ENCODE data around the gene KAZN. TPM values are rescaled to one million over a fixed set of nuclear protein-coding genes. Genes with fewer than 3 reads are reported as not detected.
A peak's percentile ranks its signal among the peaks of the same experiment; 100 is the strongest.

KAZN gene
- total and polyA plus RNA-seq, 11 donors: 0.65 to 6.5 (median 2.3) TPM

DNA sequence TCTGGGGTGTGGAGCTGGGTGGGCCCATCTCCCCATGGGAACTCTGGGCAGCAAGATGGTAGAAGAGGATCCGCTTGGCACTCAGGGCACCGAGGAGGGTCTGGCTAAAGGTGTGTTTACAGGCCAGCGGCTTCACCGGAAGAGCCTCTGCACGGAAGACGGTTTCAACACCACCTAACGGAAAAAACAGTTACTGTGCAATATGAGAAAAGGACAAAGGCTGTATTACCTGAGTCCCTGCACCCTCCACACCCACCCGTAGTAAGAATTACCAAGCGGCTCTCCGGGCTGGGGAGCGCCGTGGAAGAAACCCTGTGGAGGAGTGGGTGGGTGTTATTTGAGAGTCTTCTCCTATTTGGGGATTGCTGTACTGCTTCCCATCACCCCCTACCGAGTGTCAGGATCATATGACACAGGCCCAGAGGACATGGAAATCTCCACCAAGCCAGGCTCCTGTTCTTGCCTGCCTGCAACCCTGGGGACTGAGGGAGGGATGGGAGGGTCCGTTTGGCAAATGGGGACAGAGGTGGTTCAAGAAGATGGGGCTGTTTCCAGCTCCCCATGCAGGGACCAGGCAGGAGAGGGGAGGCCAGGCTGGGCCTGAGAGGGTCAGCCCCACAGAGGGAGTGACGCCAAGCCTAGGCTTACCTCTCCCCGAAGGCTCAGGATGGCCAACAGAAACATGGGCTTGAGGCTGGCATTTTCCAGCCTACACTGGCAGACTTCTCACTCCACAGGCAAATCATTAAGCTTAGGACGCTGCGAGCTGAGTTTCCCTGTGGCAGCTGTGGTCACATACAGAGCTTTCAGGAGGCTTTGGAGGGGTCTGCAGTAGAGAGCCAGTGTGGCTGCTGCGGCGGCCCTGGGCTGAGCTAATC is 351.6 kb downstream of the KAZN start:
- ATAC-seq (no peak), DNase-seq (peak in 1 of 5 donors; percentile 42)
- intact Hi-C loops (cut with DNase I): no loop called here
- Histone ChIP-seq H3K36me3 (no peaks in the 10 kb centered on the region), H3K9me3 (peaks cover 0 to 11% (median 2%) of the 10 kb centered on the region in 12 donors), H3K27ac (no peak overlapping the region), H3K4me3 (no peak overlapping the region), H3K4me1 (peaks cover 0 to 23% (median 15%) of the 10 kb centered on the region in 12 donors), H3K27me3 (no peaks in the 10 kb centered on the region)
- WGBS, 4 donors: 88 to 92% (median 90%) methylated on average over 18 to 20 of the region's 20 CpGs
- TF ChIP-seq, protein P1, sequence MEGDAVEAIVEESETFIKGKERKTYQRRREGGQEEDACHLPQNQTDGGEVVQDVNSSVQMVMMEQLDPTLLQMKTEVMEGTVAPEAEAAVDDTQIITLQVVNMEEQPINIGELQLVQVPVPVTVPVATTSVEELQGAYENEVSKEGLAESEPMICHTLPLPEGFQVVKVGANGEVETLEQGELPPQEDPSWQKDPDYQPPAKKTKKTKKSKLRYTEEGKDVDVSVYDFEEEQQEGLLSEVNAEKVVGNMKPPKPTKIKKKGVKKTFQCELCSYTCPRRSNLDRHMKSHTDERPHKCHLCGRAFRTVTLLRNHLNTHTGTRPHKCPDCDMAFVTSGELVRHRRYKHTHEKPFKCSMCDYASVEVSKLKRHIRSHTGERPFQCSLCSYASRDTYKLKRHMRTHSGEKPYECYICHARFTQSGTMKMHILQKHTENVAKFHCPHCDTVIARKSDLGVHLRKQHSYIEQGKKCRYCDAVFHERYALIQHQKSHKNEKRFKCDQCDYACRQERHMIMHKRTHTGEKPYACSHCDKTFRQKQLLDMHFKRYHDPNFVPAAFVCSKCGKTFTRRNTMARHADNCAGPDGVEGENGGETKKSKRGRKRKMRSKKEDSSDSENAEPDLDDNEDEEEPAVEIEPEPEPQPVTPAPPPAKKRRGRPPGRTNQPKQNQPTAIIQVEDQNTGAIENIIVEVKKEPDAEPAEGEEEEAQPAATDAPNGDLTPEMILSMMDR (IDR thresholded peaks at IDR 0.05): no peak
- no peak for TF ChIP-seq POLR2A (IDR thresholded peaks at IDR 0.05)

- no peaks in the 10 kb centered on the region for H3K27me3 ChIP-seq
- 94 to 98% (median 96%) methylated on average over 4 to 5 of the region's 5 CpGs for WGBS, 4 donors
- ATAC-seq: no peak
- H3K9me3 ChIP-seq: peaks cover 0 to 11% (median 2%) of the 10 kb centered on the region in 12 donors
- H3K4me3 ChIP-seq: no peak overlapping the region
- no peak for TF ChIP-seq POLR2A (IDR thresholded peaks at IDR 0.05)
- TF ChIP-seq, protein P1 (IDR thresholded peaks at IDR 0.05): no peak
- peaks cover 0 to 17% (median under 1%) of the 10 kb centered on the region in 12 donors for H3K4me1 ChIP-seq
- H3K36me3 ChIP-seq: no peaks in the 10 kb centered on the region
- no peak for DNase-seq
- H3K27ac ChIP-seq: no peak overlapping the region
- intact Hi-C loops (cut with DNase I): no loop called here
These were observed 353.3 kb downstream of the KAZN start for GRCh38 chr1:14951766-14952165.

DNA sequence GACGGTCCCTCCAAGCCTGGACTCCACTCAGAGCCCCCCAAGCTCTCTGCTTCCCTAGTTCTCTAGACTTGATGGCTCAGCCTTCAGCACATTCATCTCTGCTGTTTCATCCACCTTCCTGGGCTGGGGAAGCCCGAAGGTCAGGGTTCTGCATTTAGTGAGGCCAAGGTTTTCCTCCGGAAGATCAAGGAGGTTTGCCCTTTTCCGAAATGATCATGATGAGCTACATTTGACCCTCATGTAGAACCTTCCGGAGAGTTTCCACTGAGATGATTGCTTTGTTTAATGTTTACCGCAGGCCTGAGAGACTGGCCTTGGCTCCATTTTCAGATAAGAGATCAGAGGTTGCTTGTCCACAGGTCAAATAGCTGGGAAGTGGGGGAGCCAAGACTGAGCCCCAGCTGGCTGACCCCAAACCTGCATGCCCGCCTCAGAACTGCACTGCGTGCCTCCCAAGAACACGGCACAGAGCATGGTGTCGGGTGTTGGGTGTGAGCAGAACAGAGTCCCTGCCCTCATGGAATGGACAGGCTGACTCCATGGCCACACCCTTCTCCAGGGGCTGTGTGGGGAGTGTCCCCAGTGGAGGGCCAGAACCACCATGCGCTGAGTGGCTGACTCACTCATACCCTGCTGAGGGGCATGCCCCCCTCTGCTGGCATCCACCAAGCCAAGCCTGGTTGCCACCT is 354.3 kb downstream of the KAZN start:
- TF ChIP-seq, protein P1 (IDR thresholded peaks at IDR 0.05): no peak
- no peak for TF ChIP-seq POLR2A (IDR thresholded peaks at IDR 0.05)
- no peak for DNase-seq
- Histone ChIP-seq H3K27ac (no peak overlapping the region), H3K4me3 (no peak overlapping the region), H3K9me3 (peaks cover 0 to 11% (median 2%) of the 10 kb centered on the region in 12 donors), H3K36me3 (no peaks in the 10 kb centered on the region), H3K4me1 (peaks cover 0 to 16% (median 0%) of the 10 kb centered on the region in 12 donors), H3K27me3 (no peaks in the 10 kb centered on the region)
- intact Hi-C loops (cut with DNase I): no loop called here
- 89 to 98% (median 96%) methylated on average over 9 to 11 of the region's 11 CpGs for WGBS, 4 donors
- no peak for ATAC-seq

DNA sequence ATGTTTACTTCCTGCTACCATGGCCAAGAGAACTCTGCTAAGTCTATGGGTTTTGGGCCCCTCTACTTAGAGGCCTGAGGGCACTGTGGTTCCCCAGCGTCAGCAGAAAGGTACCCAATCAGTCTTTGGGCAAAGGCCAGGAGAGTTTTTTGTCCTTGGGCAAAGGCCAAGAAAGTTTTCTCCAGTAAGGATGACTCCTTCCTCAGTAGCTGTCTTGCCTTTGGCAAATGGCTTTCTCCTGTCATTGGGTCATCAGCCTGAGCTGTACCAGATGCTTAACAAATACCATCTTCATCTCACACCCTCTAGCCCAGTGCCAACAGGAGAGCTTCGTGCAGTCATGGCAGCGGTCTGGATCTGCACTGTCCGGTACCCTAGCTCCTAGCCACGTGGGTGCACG is 355.7 kb downstream of the KAZN start:
- WGBS, 4 donors: 86 to 93% (median 90%) methylated on average over 6 of the region's 6 CpGs
- Histone ChIP-seq H3K27ac (no peak overlapping the region), H3K9me3 (peaks cover 0 to 11% (median 2%) of the 10 kb centered on the region in 12 donors), H3K4me3 (no peak overlapping the region), H3K4me1 (peaks cover 0 to 21% (median 0%) of the 10 kb centered on the region in 12 donors), H3K36me3 (no peaks in the 10 kb centered on the region), H3K27me3 (no peaks in the 10 kb centered on the region)
- DNase-seq: no peak
- intact Hi-C loops (cut with DNase I): no loop called here
- TF ChIP-seq POLR2A (IDR thresholded peaks at IDR 0.05): no peak
- TF ChIP-seq, protein P1 (IDR thresholded peaks at IDR 0.05): no peak
- no peak for ATAC-seq
